Esophagus squamous epithelium (tissue), 4 donors: ENCODE results near the gene MPG.

Experiments used
- POLR2A ChIP-seq, 4 donors: fragments of 450-650 bp; IDR thresholded peaks; one replicate each; pipeline ENCODE4 v1.6.1; 2017; ENCODE audit warnings: antibody characterized with exemption in 4 of 4, mild to moderate bottlenecking in 4 of 4, moderate library complexity in 3 of 4
- TF ChIP-seq, protein P1 (sequence below), 6 experiments: fragments of 450-650 bp in 4 of 6; fragments of 200-600 bp in 2 of 6; sonication (generic) in 2 of 6; IDR thresholded peaks; one replicate each; pipeline ENCODE4 v1.5.1; 2016 to 2019; ENCODE audit warnings: antibody characterized with exemption in 6 of 6, mild to moderate bottlenecking in 4 of 6, moderate library complexity in 4 of 6

- TF ChIP-seq, protein P1, sequence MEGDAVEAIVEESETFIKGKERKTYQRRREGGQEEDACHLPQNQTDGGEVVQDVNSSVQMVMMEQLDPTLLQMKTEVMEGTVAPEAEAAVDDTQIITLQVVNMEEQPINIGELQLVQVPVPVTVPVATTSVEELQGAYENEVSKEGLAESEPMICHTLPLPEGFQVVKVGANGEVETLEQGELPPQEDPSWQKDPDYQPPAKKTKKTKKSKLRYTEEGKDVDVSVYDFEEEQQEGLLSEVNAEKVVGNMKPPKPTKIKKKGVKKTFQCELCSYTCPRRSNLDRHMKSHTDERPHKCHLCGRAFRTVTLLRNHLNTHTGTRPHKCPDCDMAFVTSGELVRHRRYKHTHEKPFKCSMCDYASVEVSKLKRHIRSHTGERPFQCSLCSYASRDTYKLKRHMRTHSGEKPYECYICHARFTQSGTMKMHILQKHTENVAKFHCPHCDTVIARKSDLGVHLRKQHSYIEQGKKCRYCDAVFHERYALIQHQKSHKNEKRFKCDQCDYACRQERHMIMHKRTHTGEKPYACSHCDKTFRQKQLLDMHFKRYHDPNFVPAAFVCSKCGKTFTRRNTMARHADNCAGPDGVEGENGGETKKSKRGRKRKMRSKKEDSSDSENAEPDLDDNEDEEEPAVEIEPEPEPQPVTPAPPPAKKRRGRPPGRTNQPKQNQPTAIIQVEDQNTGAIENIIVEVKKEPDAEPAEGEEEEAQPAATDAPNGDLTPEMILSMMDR (IDR thresholded peaks at IDR 0.05): no peak
- no peak for TF ChIP-seq POLR2A (IDR thresholded peaks at IDR 0.05)
These were observed 5.1 kb downstream of the MPG start for GRCh38 chr16:83060-83603.
